DND-41 (cell line): ENCODE results near the gene NIPAL3.
"Not testable (repeated sequence)": the region's sequence is repeated elsewhere in the genome, so short reads cannot be mapped to it uniquely, and the experiment has no call there.

ENCODE experiments used
- ATAC-seq: fragments of 200-7000 bp; cut with Tn5 transposase; 3 replicates; pipeline ENCODE4 v1.9.1; 2021; ENCODE audit warnings: low read depth; ENCODE audit not compliant: insufficient read depth
- DNase-seq: peaks from one replicate; pipeline ENCODE4 v3.0.0-alpha.2; 2020
- H2AFZ ChIP-seq: 2 replicates; pipeline ENCODE4 v1.6.0; 2012; ENCODE audit warnings: low read depth, low read length
- H3K27ac ChIP-seq: 2 replicates; pipeline ENCODE4 v1.5.1; 2012; ENCODE audit warnings: low read length, inconsistent platforms
- H3K27me3 ChIP-seq: fragments of 200-600 bp; sonication (generic); 2 replicates; pipeline ENCODE4 v1.6.0; 2012; ENCODE audit warnings: low read length, mild to moderate bottlenecking, inconsistent platforms; ENCODE audit not compliant: insufficient read depth, poor library complexity
- H3K36me3 ChIP-seq: 2 replicates; pipeline ENCODE4 v1.5.1; 2012; ENCODE audit warnings: low read length, inconsistent platforms; ENCODE audit not compliant: insufficient read depth
- H3K4me1 ChIP-seq: 2 replicates; pipeline ENCODE4 v1.5.1; 2012; ENCODE audit warnings: mild to moderate bottlenecking, low read length; ENCODE audit not compliant: insufficient read depth
- H3K4me2 ChIP-seq: 2 replicates; pipeline ENCODE4 v1.6.0; 2012; ENCODE audit warnings: mild to moderate bottlenecking, moderate library complexity, low read length, inconsistent platforms; ENCODE audit not compliant: insufficient read depth
- H3K4me3 ChIP-seq, 2 experiments: fragments of 200-600 bp in 1 of 2; shearing (Covaris generic) in 1 of 2; 2 replicates each; pipeline ENCODE4 v1.5.1; 2012 to 2016; ENCODE audit warnings: inconsistent platforms in 2 of 2, low read length in 2 of 2, mild to moderate bottlenecking in 2 of 2, low read depth in 1 of 2, moderate library complexity in 1 of 2
- H3K79me2 ChIP-seq: 2 replicates; pipeline ENCODE4 v1.6.0; 2012; ENCODE audit warnings: low read length, inconsistent platforms; ENCODE audit not compliant: insufficient read depth
- H3K9ac ChIP-seq: 2 replicates; pipeline ENCODE4 v1.6.0; 2012; ENCODE audit warnings: low read depth, mild to moderate bottlenecking, inconsistent platforms, low read length, moderate library complexity
- H3K9me3 ChIP-seq: 2 replicates; pipeline ENCODE4 v1.5.1; 2012; ENCODE audit warnings: low read length, moderate library complexity, mild to moderate bottlenecking, inconsistent platforms; ENCODE audit not compliant: insufficient read depth, severe bottlenecking
- H4K20me1 ChIP-seq: 2 replicates; pipeline ENCODE4 v1.6.0; 2012; ENCODE audit warnings: low read length; ENCODE audit not compliant: insufficient read depth
- EZH2 ChIP-seq: IDR thresholded peaks from 3 replicates; pipeline ENCODE4 v1.6.1; 2012; ENCODE audit warnings: borderline replicate concordance, low read depth, mild to moderate bottlenecking, moderate library complexity, low read length, inconsistent platforms; ENCODE audit not compliant: severe bottlenecking
- TF ChIP-seq, protein P1 (sequence below): IDR thresholded peaks from 2 replicates; pipeline ENCODE4 v1.5.1; 2012; ENCODE audit warnings: borderline replicate concordance, low read length, moderate library complexity, mild to moderate bottlenecking; ENCODE audit not compliant: poor library complexity, severe bottlenecking; ENCODE audit errors: extremely low read depth

Gene NIPAL3

GRCh38 chr1:24491577-24492360 is 76.2 kb downstream of the NIPAL3 start:
- H2AFZ ChIP-seq: no peak overlapping the region
- H3K9me3 ChIP-seq: no peaks in the 10 kb centered on the region
- TF ChIP-seq, protein P1, sequence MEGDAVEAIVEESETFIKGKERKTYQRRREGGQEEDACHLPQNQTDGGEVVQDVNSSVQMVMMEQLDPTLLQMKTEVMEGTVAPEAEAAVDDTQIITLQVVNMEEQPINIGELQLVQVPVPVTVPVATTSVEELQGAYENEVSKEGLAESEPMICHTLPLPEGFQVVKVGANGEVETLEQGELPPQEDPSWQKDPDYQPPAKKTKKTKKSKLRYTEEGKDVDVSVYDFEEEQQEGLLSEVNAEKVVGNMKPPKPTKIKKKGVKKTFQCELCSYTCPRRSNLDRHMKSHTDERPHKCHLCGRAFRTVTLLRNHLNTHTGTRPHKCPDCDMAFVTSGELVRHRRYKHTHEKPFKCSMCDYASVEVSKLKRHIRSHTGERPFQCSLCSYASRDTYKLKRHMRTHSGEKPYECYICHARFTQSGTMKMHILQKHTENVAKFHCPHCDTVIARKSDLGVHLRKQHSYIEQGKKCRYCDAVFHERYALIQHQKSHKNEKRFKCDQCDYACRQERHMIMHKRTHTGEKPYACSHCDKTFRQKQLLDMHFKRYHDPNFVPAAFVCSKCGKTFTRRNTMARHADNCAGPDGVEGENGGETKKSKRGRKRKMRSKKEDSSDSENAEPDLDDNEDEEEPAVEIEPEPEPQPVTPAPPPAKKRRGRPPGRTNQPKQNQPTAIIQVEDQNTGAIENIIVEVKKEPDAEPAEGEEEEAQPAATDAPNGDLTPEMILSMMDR: no peak
- TF ChIP-seq EZH2: no peak
- no peak overlapping the region for H3K9ac ChIP-seq
- no peaks in the 10 kb centered on the region for H3K36me3 ChIP-seq
- H3K27me3 ChIP-seq: no peaks in the 10 kb centered on the region
- H3K4me2 ChIP-seq: no peak overlapping the region
- no peak overlapping the region for H3K4me3 ChIP-seq
- H3K79me2 ChIP-seq: no peaks in the 10 kb centered on the region
- H4K20me1 ChIP-seq: no peaks in the 10 kb centered on the region
- H3K27ac ChIP-seq: no peak overlapping the region
- ATAC-seq (no peak), DNase-seq (no peak)
- H3K4me1 ChIP-seq: peaks cover 2% of the 10 kb centered on the region

DNA sequence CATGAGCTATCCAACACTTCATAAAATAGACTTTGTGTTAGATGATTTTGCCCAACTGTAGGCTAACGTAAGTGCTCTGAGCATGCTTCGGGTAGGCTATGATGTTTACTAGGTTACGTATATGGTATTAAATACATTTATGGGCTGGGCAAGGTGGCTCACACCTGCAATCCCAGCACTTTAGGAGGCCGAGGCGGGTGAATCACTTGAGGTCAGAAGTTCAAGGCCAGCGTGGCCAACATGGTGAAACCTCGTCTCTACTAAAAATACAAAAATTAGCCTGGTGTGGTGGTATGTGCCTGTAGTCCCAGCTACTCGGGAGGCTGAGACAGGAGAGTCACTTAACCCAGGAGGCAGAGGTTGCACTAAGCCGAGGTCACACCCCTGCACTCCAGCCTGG is 77.3 kb downstream of the NIPAL3 start:
- H3K27ac ChIP-seq, H3K9me3 ChIP-seq, H4K20me1 ChIP-seq, H3K4me2 ChIP-seq, H2AFZ ChIP-seq, H3K79me2 ChIP-seq, H3K4me3 ChIP-seq, H3K36me3 ChIP-seq, H3K9ac ChIP-seq, ATAC-seq, DNase-seq, H3K4me1 ChIP-seq, H3K27me3 ChIP-seq: not testable (repeated sequence)

GRCh38 chr1:24493785-24494184 is 78.2 kb downstream of the NIPAL3 start:
- Histone ChIP-seq H3K9me3 (no peaks in the 10 kb centered on the region), H2AFZ (no peak overlapping the region), H3K79me2 (no peaks in the 10 kb centered on the region), H4K20me1 (no peaks in the 10 kb centered on the region), H3K27ac (no peak overlapping the region), H3K4me2 (no peak overlapping the region), H3K4me3 (no peak overlapping the region), H3K36me3 (no peaks in the 10 kb centered on the region), H3K4me1 (no peaks in the 10 kb centered on the region), H3K9ac (no peak overlapping the region), H3K27me3 (peaks cover 5% of the 10 kb centered on the region)
- DNase-seq (no peak), ATAC-seq (no peak)
- TF ChIP-seq EZH2: no peak
- TF ChIP-seq, protein P1: no peak

GRCh38 chr1:24498589-24498988 is 83.0 kb downstream of the NIPAL3 start:
- H3K36me3 ChIP-seq: no peaks in the 10 kb centered on the region
- H3K9ac ChIP-seq: no peak overlapping the region
- no peaks in the 10 kb centered on the region for H4K20me1 ChIP-seq
- H3K9me3 ChIP-seq: no peaks in the 10 kb centered on the region
- no peak overlapping the region for H3K4me3 ChIP-seq
- no peak overlapping the region for H3K27ac ChIP-seq
- no peak for DNase-seq
- TF ChIP-seq, protein P1: no peak
- no peak for TF ChIP-seq EZH2
- H2AFZ ChIP-seq: no peak overlapping the region
- no peak for ATAC-seq
- no peaks in the 10 kb centered on the region for H3K79me2 ChIP-seq
- H3K27me3 ChIP-seq: peaks cover 30% of the 10 kb centered on the region
- H3K4me1 ChIP-seq: peaks cover 18% of the 10 kb centered on the region
- H3K4me2 ChIP-seq: no peak overlapping the region
